Mucosa of stomach (tissue), 1 donor: ENCODE measurements around the gene CUEDC1.

Experiments used
- H3K27me3 ChIP-seq: one replicate; pipeline ENCODE4 v1.7.0; 2013; ENCODE audit warnings: mild to moderate bottlenecking, low read length; ENCODE audit not compliant: control insufficient read depth, insufficient read depth
- H3K36me3 ChIP-seq: one replicate; pipeline ENCODE4 v1.7.0; 2013; ENCODE audit warnings: low read length; ENCODE audit not compliant: control insufficient read depth, insufficient read depth
- H3K4me1 ChIP-seq: one replicate; pipeline ENCODE4 v1.7.0; 2013; ENCODE audit warnings: mild to moderate bottlenecking, low read length; ENCODE audit not compliant: control insufficient read depth, insufficient read depth
- H3K4me3 ChIP-seq: one replicate; pipeline ENCODE4 v1.7.0; 2013; ENCODE audit warnings: low read length
- H3K9ac ChIP-seq: one replicate; pipeline ENCODE4 v1.7.0; 2013; ENCODE audit warnings: mild to moderate bottlenecking, low read length, moderate library complexity
- H3K9me3 ChIP-seq: one replicate; pipeline ENCODE4 v1.7.0; 2013; ENCODE audit warnings: mild to moderate bottlenecking, low read length, moderate library complexity; ENCODE audit not compliant: control insufficient read depth
- donor health status: Pancreatic carcinoma.

CUEDC1 gene

DNA sequence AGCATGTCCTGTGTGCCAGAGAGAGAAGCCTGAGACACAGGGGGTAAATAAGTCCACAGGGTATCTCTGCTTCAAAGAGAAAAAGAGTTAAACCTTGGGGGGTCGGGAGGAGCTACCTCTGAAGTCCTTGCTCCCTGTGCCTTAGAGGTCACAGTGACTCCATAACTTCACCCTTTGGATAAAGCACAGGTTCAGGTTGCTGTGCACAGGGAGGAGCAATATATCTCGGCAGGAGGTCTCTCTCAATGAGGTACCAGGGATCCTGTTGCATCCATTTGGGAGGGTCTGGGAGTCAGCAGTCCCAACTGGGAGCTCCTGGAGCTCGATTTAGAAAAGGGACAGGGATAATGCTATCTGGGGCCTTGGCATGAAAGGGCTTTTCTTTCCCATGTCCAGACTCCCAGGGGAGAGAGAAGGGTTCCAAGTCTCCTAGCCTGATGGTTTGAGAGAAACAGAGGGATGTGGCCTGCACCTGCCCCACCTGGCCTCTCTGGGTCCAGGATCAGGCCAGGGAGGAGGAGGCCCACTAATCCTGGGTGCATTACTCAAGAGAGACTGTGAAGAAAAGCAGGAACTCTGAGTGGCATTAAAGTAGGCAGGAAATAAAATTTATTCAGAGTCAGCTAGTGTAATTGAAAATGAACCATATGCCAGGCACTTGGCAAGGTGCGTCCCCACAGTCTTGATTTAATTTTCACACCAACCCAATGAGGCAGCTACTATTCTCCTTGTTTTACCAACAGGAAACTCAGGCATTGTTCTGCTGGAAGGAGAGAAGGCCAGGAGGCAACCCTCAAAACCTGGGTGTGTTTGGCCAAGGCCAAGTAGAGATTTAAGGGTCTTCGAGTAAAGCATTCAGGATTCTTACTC lies 40.7 kb downstream of the CUEDC1 start:
- no peaks in the 10 kb centered on the region for H3K36me3 ChIP-seq
- no peak overlapping the region for H3K4me3 ChIP-seq
- H3K9me3 ChIP-seq, result no peaks in the 10 kb centered on the region
- H3K27me3 ChIP-seq, result no peaks in the 10 kb centered on the region
- H3K9ac ChIP-seq, result peak overlapping the region; percentile 6
- H3K4me1 ChIP-seq, result peaks cover 66% of the 10 kb centered on the region

DNA sequence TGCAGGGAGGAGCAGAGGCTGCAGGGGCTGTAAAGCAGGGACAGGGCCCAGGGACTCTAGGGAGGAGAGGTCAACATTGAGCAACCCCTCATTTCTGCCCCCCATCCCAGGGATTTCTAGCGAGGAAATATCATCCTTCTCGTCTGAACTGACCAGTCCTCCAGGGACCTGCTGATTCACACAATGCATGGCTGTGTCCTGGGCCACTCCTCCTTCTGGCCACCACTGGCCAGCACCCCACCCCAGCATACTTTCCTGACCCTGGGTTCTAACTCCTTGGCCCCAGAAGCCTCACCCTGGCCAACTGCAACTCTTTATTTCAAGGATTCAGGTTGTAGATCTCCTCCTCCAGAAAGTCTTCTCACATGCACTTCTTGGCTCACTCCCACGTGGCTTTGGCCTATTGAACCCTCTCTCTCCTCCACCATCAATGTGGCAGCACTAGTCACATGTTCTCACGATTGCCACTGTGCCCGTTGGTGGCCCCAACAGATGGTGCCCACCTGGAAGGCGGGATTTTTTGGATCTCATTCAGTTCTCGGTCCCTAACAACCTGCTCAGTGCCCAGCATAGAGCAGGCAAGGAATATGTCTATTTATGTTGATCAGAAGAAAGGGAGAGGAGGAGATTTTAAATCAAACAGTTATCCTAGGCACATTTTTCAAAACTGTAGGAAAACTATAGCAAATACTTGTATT lies 41.5 kb downstream of the CUEDC1 start:
- H3K4me3 ChIP-seq, result no peak overlapping the region
- H3K4me1 ChIP-seq, result peaks cover 69% of the 10 kb centered on the region
- H3K27me3 ChIP-seq, result no peaks in the 10 kb centered on the region
- H3K36me3 ChIP-seq, result no peaks in the 10 kb centered on the region
- H3K9ac ChIP-seq, result no peak overlapping the region
- no peaks in the 10 kb centered on the region for H3K9me3 ChIP-seq

DNA sequence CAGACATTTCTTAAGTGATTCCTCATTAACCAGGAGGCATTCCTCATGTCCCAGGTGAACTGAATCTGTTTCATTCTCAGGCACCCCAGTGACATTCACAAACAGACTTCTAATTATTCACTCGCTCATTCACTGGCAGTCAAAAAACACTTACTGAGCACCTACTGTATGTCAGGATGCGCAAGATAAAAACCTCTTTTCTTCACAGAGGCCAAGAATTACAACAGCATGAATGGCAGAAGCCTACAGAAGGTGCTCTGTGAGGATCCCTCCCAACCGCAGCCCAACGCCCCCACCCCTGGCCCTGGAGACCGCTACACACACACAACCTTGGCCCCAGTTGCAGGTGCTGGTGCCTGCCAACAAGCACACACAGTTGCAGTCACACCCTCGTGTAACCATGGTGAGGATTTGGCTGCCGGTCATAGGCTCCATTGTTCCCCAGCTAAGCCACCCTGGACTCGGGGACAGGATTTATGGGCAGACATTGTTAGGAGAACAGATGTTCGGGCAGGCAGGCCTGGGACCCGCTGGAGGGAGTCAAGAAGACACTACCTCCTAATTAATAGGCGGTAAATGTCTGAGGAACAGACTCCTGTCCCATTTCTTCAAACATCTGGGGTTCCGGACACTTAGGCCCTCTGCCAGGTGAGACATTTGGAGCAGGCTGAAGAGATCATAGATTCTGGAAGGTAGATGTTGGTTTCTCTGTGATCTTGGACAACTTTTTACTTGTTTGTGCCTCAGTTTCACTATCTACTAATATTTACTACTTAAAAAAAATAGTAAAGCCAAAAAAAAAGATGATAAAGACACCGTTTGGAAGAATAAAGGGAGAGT lies 43.2 kb downstream of the CUEDC1 start:
- H3K36me3 ChIP-seq, result no peaks in the 10 kb centered on the region
- H3K9me3 ChIP-seq, result no peaks in the 10 kb centered on the region
- H3K4me3 ChIP-seq, result peak overlapping the region; percentile 9
- H3K9ac ChIP-seq, result peak overlapping the region; percentile 65
- H3K4me1 ChIP-seq, result peaks cover 55% of the 10 kb centered on the region
- H3K27me3 ChIP-seq, result no peaks in the 10 kb centered on the region

DNA sequence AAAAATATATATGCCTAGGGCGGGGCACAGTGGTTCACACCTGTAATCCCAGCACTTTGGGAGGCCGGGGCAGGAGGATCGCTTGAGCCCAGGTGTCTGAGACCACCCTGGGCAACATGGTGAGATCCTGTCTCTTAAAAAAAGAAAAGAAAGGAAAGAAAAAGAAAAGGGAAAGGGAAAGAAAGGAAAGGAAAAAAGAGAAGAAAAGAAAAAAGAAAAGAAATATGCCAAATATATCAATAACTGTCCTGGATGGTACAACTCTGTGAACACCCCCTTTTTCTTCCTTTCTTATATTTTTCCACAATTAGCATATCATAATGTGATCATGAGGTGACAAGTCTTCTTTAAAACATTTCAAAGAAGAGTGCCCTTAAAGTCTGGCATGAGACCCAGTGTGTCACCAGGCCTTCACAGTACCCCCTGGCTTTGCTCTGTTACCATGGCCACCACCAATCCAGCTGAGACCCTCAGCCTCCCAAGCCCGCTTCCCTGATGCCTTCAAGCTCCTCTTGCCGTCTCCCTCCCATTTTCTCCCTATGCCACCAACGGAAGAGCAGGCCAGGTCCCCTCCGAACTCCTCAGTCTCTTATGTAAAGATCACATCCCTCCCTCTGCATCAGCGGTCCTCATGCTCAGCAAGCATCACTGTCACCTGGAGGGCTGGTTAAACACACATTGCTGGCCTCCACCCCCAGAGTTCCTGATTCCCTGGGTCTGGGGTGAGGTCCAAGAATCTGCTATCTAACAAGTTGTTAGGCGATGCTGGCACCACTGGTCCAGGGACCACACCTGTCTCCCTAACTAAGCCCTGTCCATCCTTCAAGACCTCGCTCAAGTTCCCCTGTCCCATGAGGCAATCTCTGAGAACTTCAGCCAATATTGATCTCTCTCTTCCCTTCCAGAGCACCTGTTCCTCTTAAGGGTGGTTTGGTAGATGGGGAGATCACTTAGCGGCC lies 44.5 kb downstream of the CUEDC1 start:
- H3K9me3 ChIP-seq, result no peaks in the 10 kb centered on the region
- H3K4me1 ChIP-seq, result peaks cover 57% of the 10 kb centered on the region
- no peak overlapping the region for H3K9ac ChIP-seq
- H3K36me3 ChIP-seq, result no peaks in the 10 kb centered on the region
- no peak overlapping the region for H3K4me3 ChIP-seq
- no peaks in the 10 kb centered on the region for H3K27me3 ChIP-seq

DNA sequence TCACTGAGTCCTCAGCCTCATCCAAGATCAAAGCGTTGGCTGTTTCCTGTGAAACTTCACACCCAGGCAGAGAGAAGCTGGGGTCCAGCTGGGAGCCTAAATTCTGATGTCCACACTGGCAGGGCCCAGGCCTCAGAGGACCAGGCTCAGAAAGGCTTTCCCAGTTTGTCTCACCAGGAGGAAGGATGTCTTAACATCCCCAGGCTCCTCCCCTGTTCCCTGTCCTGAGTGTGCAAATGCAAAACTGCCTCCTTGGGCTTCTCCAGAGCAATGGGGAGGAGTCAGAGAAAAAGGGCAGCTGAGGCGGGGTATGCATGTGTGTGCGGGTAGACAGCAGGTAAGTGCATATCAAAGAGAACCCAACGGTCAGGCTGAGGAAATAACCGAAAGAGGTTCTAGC lies 45.7 kb downstream of the CUEDC1 start:
- no peaks in the 10 kb centered on the region for H3K27me3 ChIP-seq
- H3K4me3 ChIP-seq, result no peak overlapping the region
- H3K9me3 ChIP-seq, result no peaks in the 10 kb centered on the region
- peaks cover 64% of the 10 kb centered on the region for H3K4me1 ChIP-seq
- H3K9ac ChIP-seq, result no peak overlapping the region
- no peaks in the 10 kb centered on the region for H3K36me3 ChIP-seq

DNA sequence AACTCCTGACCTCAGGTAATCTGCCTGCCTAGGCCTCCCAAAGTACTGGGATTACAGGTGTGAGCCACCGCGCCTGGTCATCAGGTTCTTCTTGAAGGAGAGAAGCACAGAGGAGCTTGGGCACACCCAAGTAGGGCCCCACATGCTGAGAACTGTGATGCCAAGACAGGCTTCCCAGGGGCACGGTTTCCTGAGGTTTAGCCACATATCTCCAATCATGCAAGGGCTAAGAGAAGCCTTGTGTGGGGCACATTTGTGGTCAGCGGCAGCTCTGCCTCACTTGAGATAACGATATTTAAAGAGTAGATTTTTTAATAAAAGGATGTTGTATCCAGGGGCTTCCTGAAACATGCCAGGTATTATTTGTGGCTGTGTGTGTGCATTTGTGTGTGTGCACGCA lies 46.9 kb downstream of the CUEDC1 start:
- Histone ChIP-seq H3K36me3 (no peaks in the 10 kb centered on the region), H3K4me3 (no peak overlapping the region), H3K4me1 (peaks cover 64% of the 10 kb centered on the region), H3K27me3 (no peaks in the 10 kb centered on the region), H3K9ac (no peak overlapping the region), H3K9me3 (no peaks in the 10 kb centered on the region)

DNA sequence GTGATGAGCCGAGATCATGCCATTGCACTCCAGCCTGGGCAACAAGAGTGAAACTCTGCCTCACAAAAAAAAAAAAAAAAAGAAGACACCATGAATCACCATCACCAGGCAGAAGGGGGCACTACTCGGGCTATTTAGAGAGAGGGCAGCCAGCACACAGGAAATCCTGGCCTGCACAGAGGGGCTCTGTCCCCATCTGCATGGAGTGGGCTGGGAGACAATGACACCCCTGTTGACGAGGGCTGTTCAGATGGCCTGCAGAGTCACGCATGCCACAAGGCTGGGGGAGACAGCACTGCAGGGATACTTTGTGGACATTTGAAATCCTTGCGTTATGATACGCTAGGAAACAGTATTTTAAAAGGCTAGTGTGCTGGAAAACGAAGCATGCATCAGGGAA lies 48.3 kb downstream of the CUEDC1 start:
- no peaks in the 10 kb centered on the region for H3K9me3 ChIP-seq
- H3K4me3 ChIP-seq, result no peak overlapping the region
- H3K36me3 ChIP-seq, result no peaks in the 10 kb centered on the region
- no peak overlapping the region for H3K9ac ChIP-seq
- no peaks in the 10 kb centered on the region for H3K27me3 ChIP-seq
- peaks cover 66% of the 10 kb centered on the region for H3K4me1 ChIP-seq

DNA sequence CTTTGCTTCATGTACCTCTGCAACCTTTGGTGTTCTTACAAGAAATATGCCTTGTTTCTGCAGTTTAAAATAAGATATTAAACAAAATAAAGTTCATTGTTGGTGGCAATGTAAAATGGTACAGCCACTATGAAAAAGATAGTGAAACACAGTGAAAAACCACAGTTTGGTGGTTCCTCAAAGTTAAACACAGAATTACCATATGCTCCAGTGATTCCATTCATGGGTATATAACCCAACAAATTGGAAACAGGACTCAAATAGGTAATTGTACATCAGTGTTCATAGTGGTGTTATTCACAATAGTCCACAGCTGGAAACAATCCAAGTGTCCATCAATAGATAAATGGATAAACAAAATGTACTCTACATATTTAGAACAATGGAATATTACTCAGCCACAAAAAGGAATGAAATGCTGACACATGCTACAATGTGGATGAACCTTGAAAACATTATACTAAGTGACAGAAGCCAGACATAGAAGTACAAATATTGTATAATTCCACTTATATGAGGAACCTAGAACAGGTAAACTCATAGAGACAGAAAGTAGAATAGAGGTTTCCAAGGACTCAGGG lies 49.2 kb downstream of the CUEDC1 start:
- H3K36me3 ChIP-seq, result no peaks in the 10 kb centered on the region
- no peak overlapping the region for H3K9ac ChIP-seq
- peaks cover 67% of the 10 kb centered on the region for H3K4me1 ChIP-seq
- no peaks in the 10 kb centered on the region for H3K9me3 ChIP-seq
- H3K4me3 ChIP-seq, result no peak overlapping the region
- no peaks in the 10 kb centered on the region for H3K27me3 ChIP-seq

DNA sequence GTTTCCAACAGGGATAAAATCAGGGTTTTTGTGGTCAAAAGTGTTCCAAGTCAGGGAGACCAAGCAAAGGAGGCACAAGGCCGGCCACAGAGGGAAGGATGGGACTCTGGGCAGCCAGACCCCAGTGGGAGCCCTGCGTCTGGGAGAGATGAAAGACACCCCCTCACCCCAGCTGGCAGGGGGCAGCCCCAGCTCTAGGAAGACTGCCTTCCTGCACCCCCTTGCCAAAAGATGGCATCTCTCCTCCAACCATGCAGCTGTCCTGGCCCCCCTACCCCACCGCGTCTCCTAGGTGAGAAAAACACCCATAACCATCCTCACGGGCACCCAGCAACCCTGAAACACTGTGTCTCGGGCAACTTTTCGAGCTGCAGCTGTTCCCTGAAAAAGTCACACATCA lies 51.3 kb downstream of the CUEDC1 start:
- Histone ChIP-seq H3K9ac (peak overlapping the region; percentile 51), H3K4me1 (peaks cover 69% of the 10 kb centered on the region), H3K4me3 (no peak overlapping the region)

DNA sequence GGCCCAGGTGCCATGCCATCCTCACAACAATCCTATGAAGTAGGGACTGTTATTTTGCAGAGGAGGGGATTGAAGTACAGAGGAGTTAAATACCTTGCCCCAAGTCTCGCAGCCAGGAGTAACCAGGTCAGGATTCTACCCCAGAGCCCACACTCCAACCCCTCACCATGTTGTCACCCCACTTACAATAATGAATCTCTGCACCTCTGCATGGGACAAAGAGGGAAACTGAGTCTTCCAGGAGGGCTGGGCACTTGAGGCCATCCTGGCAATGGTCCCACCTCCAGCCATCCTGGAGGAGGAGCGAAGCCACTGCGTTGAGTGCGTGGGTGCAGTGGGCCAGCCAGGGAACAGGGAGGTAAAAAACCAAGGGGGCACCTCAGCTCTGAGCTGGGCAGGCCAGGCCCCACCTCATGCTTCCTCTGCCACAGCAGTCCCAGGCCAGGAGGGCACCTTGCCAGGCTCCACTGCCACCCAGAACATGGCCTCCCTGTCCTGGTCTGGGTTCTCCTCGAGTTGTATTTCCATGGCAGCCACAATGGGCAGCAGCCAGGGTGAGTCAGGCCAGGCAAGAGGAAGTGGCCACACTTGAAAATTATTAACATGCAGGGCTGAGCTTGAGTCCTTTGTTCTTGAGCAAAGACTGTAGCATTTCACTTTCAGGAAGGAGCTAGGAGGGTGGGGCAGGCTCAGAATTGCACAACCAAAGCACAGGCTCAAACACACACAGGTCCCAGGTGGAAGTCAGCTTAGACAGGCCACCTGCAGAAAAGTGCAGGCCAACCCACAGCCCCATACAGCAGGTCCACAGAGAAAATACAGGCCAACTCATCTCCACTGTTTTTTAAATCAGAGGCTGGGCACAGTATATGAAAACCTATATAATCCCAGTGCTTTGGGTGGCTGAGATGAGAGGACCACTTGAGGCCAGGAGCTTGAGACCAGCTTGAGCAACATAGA lies 52.1 kb downstream of the CUEDC1 start:
- Histone ChIP-seq H3K36me3 (no peaks in the 10 kb centered on the region), H3K27me3 (no peaks in the 10 kb centered on the region), H3K4me3 (peak overlapping the region; percentile 6), H3K9ac (peak overlapping the region; percentile 51), H3K4me1 (peaks cover 78% of the 10 kb centered on the region), H3K9me3 (no peaks in the 10 kb centered on the region)

More for the DNA sequence above, 51.3 kb downstream of the CUEDC1 start:
- Histone ChIP-seq H3K36me3 (no peaks in the 10 kb centered on the region), H3K9me3 (no peaks in the 10 kb centered on the region), H3K27me3 (no peaks in the 10 kb centered on the region)
